ENCODE data around the gene RRAS.

DNA sequence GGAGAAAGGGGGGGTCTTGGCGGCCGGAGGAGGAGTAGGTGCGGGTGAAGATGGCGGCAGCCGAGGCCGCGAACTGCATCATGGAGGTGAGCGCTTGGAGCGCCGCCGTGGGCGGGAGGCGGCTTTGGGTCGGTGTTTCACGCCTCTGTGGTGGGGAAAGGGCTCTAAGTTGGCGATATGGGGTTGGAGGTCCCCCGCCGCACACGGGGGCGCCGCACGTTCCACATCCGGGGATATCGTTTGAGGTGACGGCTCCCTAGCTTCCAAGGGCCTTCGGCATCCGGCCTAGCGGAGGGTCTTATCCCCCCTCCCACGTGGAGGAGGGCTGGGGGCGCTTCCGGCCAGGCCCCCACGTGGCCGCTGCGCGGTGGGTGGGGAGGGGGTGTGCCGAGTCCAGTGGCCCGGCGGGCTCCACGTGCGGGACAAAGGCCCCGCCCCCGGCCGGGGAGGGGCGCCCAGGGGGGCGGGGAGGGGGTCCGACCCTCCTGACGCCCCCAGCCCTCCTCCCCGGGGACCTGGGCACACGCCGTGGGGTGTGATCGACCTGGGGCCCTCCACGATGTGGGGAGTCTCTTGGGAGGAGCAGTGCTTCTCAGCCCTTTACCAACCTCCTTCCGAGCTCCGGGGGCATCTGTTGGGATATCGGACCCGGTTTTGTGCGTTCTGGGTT lies 37.4 kb upstream of the RRAS start, which contains the start of gene PRMT1:
- TF ChIP-seq, protein P1, sequence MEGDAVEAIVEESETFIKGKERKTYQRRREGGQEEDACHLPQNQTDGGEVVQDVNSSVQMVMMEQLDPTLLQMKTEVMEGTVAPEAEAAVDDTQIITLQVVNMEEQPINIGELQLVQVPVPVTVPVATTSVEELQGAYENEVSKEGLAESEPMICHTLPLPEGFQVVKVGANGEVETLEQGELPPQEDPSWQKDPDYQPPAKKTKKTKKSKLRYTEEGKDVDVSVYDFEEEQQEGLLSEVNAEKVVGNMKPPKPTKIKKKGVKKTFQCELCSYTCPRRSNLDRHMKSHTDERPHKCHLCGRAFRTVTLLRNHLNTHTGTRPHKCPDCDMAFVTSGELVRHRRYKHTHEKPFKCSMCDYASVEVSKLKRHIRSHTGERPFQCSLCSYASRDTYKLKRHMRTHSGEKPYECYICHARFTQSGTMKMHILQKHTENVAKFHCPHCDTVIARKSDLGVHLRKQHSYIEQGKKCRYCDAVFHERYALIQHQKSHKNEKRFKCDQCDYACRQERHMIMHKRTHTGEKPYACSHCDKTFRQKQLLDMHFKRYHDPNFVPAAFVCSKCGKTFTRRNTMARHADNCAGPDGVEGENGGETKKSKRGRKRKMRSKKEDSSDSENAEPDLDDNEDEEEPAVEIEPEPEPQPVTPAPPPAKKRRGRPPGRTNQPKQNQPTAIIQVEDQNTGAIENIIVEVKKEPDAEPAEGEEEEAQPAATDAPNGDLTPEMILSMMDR (IDR thresholded peaks at IDR 0.05), result no peak
- TF ChIP-seq POLR2A (IDR thresholded peaks at IDR 0.05), result peak; percentile 86 to 87

Data from adrenal gland (tissue), 5 donors.